ENCODE results near the gene DUSP28. TPM values are rescaled to one million over a fixed set of nuclear protein-coding genes. Genes with fewer than 3 reads are reported as not detected.

Gene DUSP28
- total RNA-seq, 1 donor from 2014 or later = 8.9 TPM

- Histone ChIP-seq H3K4me2 (peak overlapping the region; percentile 87), H3K79me2 (ENCODE audit: low read depth) (no peaks in the 10 kb centered on the region), H3K27me3 (peaks cover 42% of the 10 kb centered on the region), H4K20me1 (ENCODE audit: low read depth) (peaks cover 13% of the 10 kb centered on the region), H3K36me3 (no peaks in the 10 kb centered on the region), H3K4me1 (peaks cover 11% of the 10 kb centered on the region), H3K9me3 (ENCODE audit: low read depth) (no peaks in the 10 kb centered on the region), H3K9ac (no peak overlapping the region), H3K27ac (no peak overlapping the region), H3F3A (ENCODE audit: low read depth) (peaks cover 14% of the 10 kb centered on the region), H2AFZ (replicated peaks) (no peak overlapping the region), H3K4me3 (no peak overlapping the region)
- no peak for DNase-seq (ENCODE audit: low spot score)
- Mint-ChIP-seq H3K27ac (no peak overlapping the region), H3K27me3 (ENCODE audit: insufficient read depth, low read depth) (peaks cover 14% of the 10 kb centered on the region), H3K4me1 (peaks cover 12% of the 10 kb centered on the region), H3K9me3 (no peaks in the 10 kb centered on the region), H3K4me3 (peak overlapping the region; percentile 82), H3K36me3 (no peaks in the 10 kb centered on the region)
- TF ChIP-seq EZH2 (IDR thresholded peaks at IDR 0.05) (no peak), CTCF (IDR thresholded peaks at IDR 0.05) (no peak), EZH2phosphoT487 (IDR thresholded peaks at IDR 0.05) (no peak)
Observed at GRCh38 chr2:240569523-240569997, 9.4 kb downstream of the DUSP28 start.

GRCh38 chr2:240569998-240570530 lies 9.9 kb downstream of the DUSP28 start:
- Histone ChIP-seq H3F3A (ENCODE audit: low read depth) (peaks cover 14% of the 10 kb centered on the region), H3K9ac (no peak overlapping the region), H4K20me1 (ENCODE audit: low read depth) (peaks cover 13% of the 10 kb centered on the region), H3K36me3 (no peaks in the 10 kb centered on the region), H3K79me2 (ENCODE audit: low read depth) (no peaks in the 10 kb centered on the region), H3K9me3 (ENCODE audit: low read depth) (no peaks in the 10 kb centered on the region), H3K27ac (no peak overlapping the region), H3K27me3 (peaks cover 42% of the 10 kb centered on the region), H3K4me2 (no peak overlapping the region), H2AFZ (replicated peaks) (no peak overlapping the region), H3K4me3 (no peak overlapping the region), H3K4me1 (peaks cover 11% of the 10 kb centered on the region)
- no peak for DNase-seq (ENCODE audit: low spot score)
- Mint-ChIP-seq H3K27me3 (ENCODE audit: insufficient read depth, low read depth) (peaks cover 14% of the 10 kb centered on the region), H3K4me3 (peak overlapping the region; percentile 57), H3K9me3 (no peaks in the 10 kb centered on the region), H3K4me1 (peaks cover 12% of the 10 kb centered on the region), H3K36me3 (no peaks in the 10 kb centered on the region), H3K27ac (no peak overlapping the region)
- TF ChIP-seq CTCF (IDR thresholded peaks at IDR 0.05) (no peak), EZH2phosphoT487 (IDR thresholded peaks at IDR 0.05) (no peak), EZH2 (IDR thresholded peaks at IDR 0.05) (no peak)

- Mint-ChIP-seq H3K9me3 (no peaks in the 10 kb centered on the region), H3K27ac (no peak overlapping the region), H3K27me3 (ENCODE audit: insufficient read depth, low read depth) (peaks cover 10% of the 10 kb centered on the region), H3K4me3 (no peak overlapping the region), H3K4me1 (peaks cover 8% of the 10 kb centered on the region), H3K36me3 (no peaks in the 10 kb centered on the region)
- TF ChIP-seq CTCF (IDR thresholded peaks at IDR 0.05) (no peak), EZH2 (IDR thresholded peaks at IDR 0.05) (no peak), EZH2phosphoT487 (IDR thresholded peaks at IDR 0.05) (no peak)
- DNase-seq (ENCODE audit: low spot score) = no peak
- no peak overlapping the region for H3K9ac ChIP-seq
- H3K27ac ChIP-seq = no peak overlapping the region
- H3K27me3 ChIP-seq = peaks cover 42% of the 10 kb centered on the region
- no peak overlapping the region for H2AFZ ChIP-seq (replicated peaks)
- H3K4me1 ChIP-seq = peaks cover 11% of the 10 kb centered on the region
- H4K20me1 ChIP-seq (ENCODE audit: low read depth) = peaks cover 13% of the 10 kb centered on the region
- peaks cover 14% of the 10 kb centered on the region for H3F3A ChIP-seq (ENCODE audit: low read depth)
- no peak overlapping the region for H3K4me3 ChIP-seq
- no peaks in the 10 kb centered on the region for H3K9me3 ChIP-seq (ENCODE audit: low read depth)
- no peaks in the 10 kb centered on the region for H3K79me2 ChIP-seq (ENCODE audit: low read depth)
- H3K36me3 ChIP-seq = no peaks in the 10 kb centered on the region
- H3K4me2 ChIP-seq = no peak overlapping the region
Observed at GRCh38 chr2:240570531-240571313, 10.6 kb downstream of the DUSP28 start.
